K562 (cell line): Measurements from ENCODE around the gene VAPB. TPM values are rescaled to one million over a fixed set of nuclear protein-coding genes. Genes with fewer than 3 reads are reported as not detected.

ENCODE experiments used
- ATAC-seq: fragments of 200-7000 bp; cut with Tn5 transposase; 3 replicates; pipeline ENCODE4 v1.9.1; 2020; ENCODE audit warnings: moderate library complexity
- BruUV-seq: library from RNA; stranded (reverse); fragments of 400-500 nt; replicated peaks from 2 replicates; lab custom pipeline; 2021; lab: Mats Ljungman, UMichigan
- CTCF ChIA-PET: fragments of 300-600 bp; formaldehyde crosslinking; extraction: SDS; loops from one replicate; lab custom pipeline; 2021; ENCODE audit warnings: low intra/inter-chr PET ratio; lab: Yijun Ruan, JAX
- POLR2A ChIA-PET: fragments of 300-600, 350-650 bp; sonication (Branson Sonifier 250); formaldehyde crosslinking; extraction: SDS; loops from one replicate; lab custom pipeline; 2021; ENCODE audit warnings: antibody characterized with exemption, inconsistent platforms; lab: Yijun Ruan, JAX
- DNase-seq, 4 experiments: peaks; one replicate each; pipeline versions ENCODE4 v3.0.0 to v3.0.0-alpha.2; 2011 to 2018; ENCODE audit warnings: low spot score in 3 of 4, mixed read lengths in 3 of 4; ENCODE audit errors: extremely low read depth in 1 of 4
- FAIRE-seq: peaks from 2 replicates; lab custom pipeline; 2011; peaks lifted over from hg19 to GRCh38; lab: Jason Lieb, UNC
- H2AFZ ChIP-seq: 2 replicates; pipeline ENCODE4 v1.6.0; 2011; ENCODE audit warnings: low read depth, low read length, control low read depth, inconsistent platforms
- H3K27ac ChIP-seq: fragments of 200-600 bp; 3 replicates; pipeline ENCODE4 v1.8.0; 2011; ENCODE audit warnings: low read depth, mild to moderate bottlenecking, control low read depth, inconsistent platforms, low read length, moderate library complexity, mixed read lengths; ENCODE audit errors: extremely low read depth
- H3K27me3 ChIP-seq, 2 experiments: fragments of 300-600 bp in 1 of 2; 2 replicates in 1 of 2; 3 replicates in 1 of 2; pipeline versions ENCODE4 v1.6.0 to v1.8.0; 2011; ENCODE audit warnings: inconsistent platforms in 2 of 2, low read length in 2 of 2, mild to moderate bottlenecking in 1 of 2, mixed read lengths in 1 of 2, moderate library complexity in 1 of 2; ENCODE audit not compliant: control insufficient read depth in 2 of 2, insufficient read depth in 2 of 2
- H3K36me3 ChIP-seq: fragments of 300-600 bp; 3 replicates; pipeline ENCODE4 v1.8.0; 2011; ENCODE audit warnings: mild to moderate bottlenecking, low read length, inconsistent platforms; ENCODE audit not compliant: control insufficient read depth, insufficient read depth
- H3K4me1 ChIP-seq, 2 experiments: fragments of 200-600 bp in 1 of 2; replicated peaks in 1 of 2; 2 replicates in 1 of 2; 3 replicates in 1 of 2; pipeline versions ENCODE4 v1.5.1 to v1.8.0; 2011; ENCODE audit warnings: inconsistent platforms in 2 of 2, low read length in 2 of 2, mild to moderate bottlenecking in 1 of 2, mixed read lengths in 1 of 2, moderate library complexity in 1 of 2; ENCODE audit not compliant: control insufficient read depth in 2 of 2, insufficient read depth in 2 of 2
- H3K4me2 ChIP-seq: 2 replicates; pipeline ENCODE4 v1.6.1; 2011; ENCODE audit warnings: low read length, control low read depth, inconsistent platforms, mixed read lengths; ENCODE audit not compliant: insufficient read depth
- H3K4me3 ChIP-seq: fragments of 200-600 bp; sonication (generic), shearing (Covaris generic); 2 replicates; pipeline ENCODE4 v1.5.1; 2016; ENCODE audit warnings: control low read depth, inconsistent platforms
- H3K79me2 ChIP-seq: fragments of 200-600 bp; 3 replicates; pipeline ENCODE4 v1.8.0; 2011; ENCODE audit warnings: low read length, inconsistent platforms; ENCODE audit not compliant: control insufficient read depth, insufficient read depth
- H3K9ac ChIP-seq, 2 experiments: 2 replicates each; pipeline versions ENCODE4 v1.6.0 to v1.6.1; 2011; ENCODE audit warnings: low read depth in 2 of 2, low read length in 2 of 2, control low read depth in 1 of 2, inconsistent platforms in 1 of 2, mild to moderate bottlenecking in 1 of 2, mixed read lengths in 1 of 2; ENCODE audit not compliant: insufficient read depth in 1 of 2
- H3K9me1 ChIP-seq: one replicate; pipeline ENCODE4 v1.6.0; 2011; ENCODE audit warnings: inconsistent platforms, mild to moderate bottlenecking, low read length, moderate library complexity; ENCODE audit not compliant: control insufficient read depth, insufficient read depth
- H3K9me3 ChIP-seq: replicated peaks from 2 replicates; pipeline ENCODE4 v1.5.1; 2011; ENCODE audit warnings: low read depth, low read length, inconsistent platforms; ENCODE audit not compliant: control insufficient read depth, insufficient read depth
- H4K20me1 ChIP-seq: replicated peaks from 2 replicates; pipeline ENCODE4 v1.6.1; 2011; ENCODE audit warnings: low read length, inconsistent platforms, mixed read lengths; ENCODE audit not compliant: control insufficient read depth, insufficient read depth
- CREB3 ChIP-seq: fragments of 450-650 bp; conservative IDR thresholded peaks from 2 replicates; pipeline ENCODE4 v1.6.1; 2016; ENCODE audit warnings: missing genetic modification characterization, low read depth, mild to moderate bottlenecking, missing compliant biosample characterization, moderate library complexity
- FOXA3 ChIP-seq, 2 experiments: fragments of 450-650 bp in 1 of 2; sonication (generic) in 1 of 2; formaldehyde crosslinking; IDR thresholded peaks in 1 of 2; conservative IDR thresholded peaks in 1 of 2; 2 replicates each; pipeline versions ENCODE4 v1.4.0 to v1.8.0; 2020 to 2022; ENCODE audit warnings: mild to moderate bottlenecking in 2 of 2, missing genetic modification reagents in 1 of 2
- MNT ChIP-seq, 2 experiments: fragments of 450-650 bp; conservative IDR thresholded peaks; 2 replicates each; pipeline ENCODE4 v1.6.1; 2017; ENCODE audit warnings: mild to moderate bottlenecking in 2 of 2, moderate library complexity in 2 of 2
- NCOA1 ChIP-seq: fragments of 450-650 bp; IDR thresholded peaks from 2 replicates; pipeline ENCODE4 v1.6.1; 2016; ENCODE audit warnings: low read depth
- REST ChIP-seq, 2 experiments: fragments of 450-650 bp; formaldehyde crosslinking in 1 of 2; IDR thresholded peaks; 2 replicates each; pipeline versions ENCODE4 v1.4.0 to v1.6.1; 2014 to 2020; ENCODE audit warnings: mild to moderate bottlenecking in 2 of 2, borderline replicate concordance in 1 of 2, low read depth in 1 of 2
- ZNF551 ChIP-seq: fragments of 250-450 bp; sonication (Bioruptor Pico); IDR thresholded peaks from 2 replicates; pipeline ENCODE4 v1.5.0; 2021; ENCODE audit warnings: mild to moderate bottlenecking, moderate library complexity
- WGBS: fragments of 100-300 bp; shearing (Covaris generic); methylation state at CpG from one replicate; pipeline ENCODE4 v1.1.6; 2016; ENCODE audit warnings: low coverage, mixed read lengths; ENCODE audit not compliant: insufficient coverage; ENCODE audit errors: missing lambda C conversion rate; 5-methylcytosine and 5-hydroxymethylcytosine counted together
- in situ Hi-C: fragments of 300-500 bp; cut with MboI; formaldehyde crosslinking; loops from 4 replicates; pipeline ENCODE4 v1.15.0; 2018; ENCODE audit warnings: inconsistent platforms, mixed read lengths
- intact Hi-C: fragments of 100-400 bp; cut with micrococcal nuclease; formaldehyde crosslinking; loops from 2 replicates; pipeline ENCODE4 v1.14.2; 2022
- polyA plus RNA-seq, 8 experiments: library from polyadenylated mRNA; depleted of rRNA in 4 of 8; stranded (reverse) in 5 of 8; unstranded in 3 of 8; fragments of >200 nt; fragmentation: Nextera tagmentation in 2 of 8; fragmentation: Illumina TruSeq in 1 of 8; extraction: Ambion mirVana in 2 of 8; extraction: Trizol in 1 of 8; gene quantifications; 2 replicates each; pipeline versions ENCODE4 v1.2.1 to v1.2.3, GENCODE V29; 2011 to 2014; ENCODE audit warnings: inconsistent platforms in 1 of 8, missing spikeins in 1 of 8
- total RNA-seq, 7 experiments: library from RNA; depleted of rRNA in 6 of 7; stranded (reverse); fragments of >200 nt in 6 of 7; fragmentation: Illumina TruSeq in 2 of 7; extraction: Trizol in 2 of 7; gene quantifications; 2 replicates each; pipeline versions ENCODE4 v1.2.1 to v1.2.3, GENCODE V29; 2011 to 2021; ENCODE audit warnings: low replicate concordance in 1 of 7

VAPB gene
- total and polyA plus RNA-seq, 9 of the 15 experiments (the other 6 are each of a cell fraction or from before 2014, with no cell fraction given): 3.4 to 51.0 (median 27.9) TPM

- intact Hi-C loops: loop anchor here (2.0 kb wide), 2 partner anchors 171 to 359 kb away; partner anchors contain the start of gene STX16
- no peak for ATAC-seq
- no peaks in the 10 kb centered on the region for H3K9me1 ChIP-seq
- under 1% methylated on average over 9 of the region's 9 CpGs for WGBS
- H3K4me3 ChIP-seq: no peak overlapping the region
- no peaks in the 10 kb centered on the region for H3K9me3 ChIP-seq
- ChIA-PET POLR2A (interaction anchor here (0.6 to 1.2 kb wide), 4 partner anchors 8 to 270 kb away, joined by 3 to 4 read pairs (median 3); no protein-coding TSS in a partner anchor), CTCF (no interaction called here)
- H3K36me3 ChIP-seq: no peaks in the 10 kb centered on the region
- no peak overlapping the region for H3K27ac ChIP-seq
- no peak overlapping the region for H3K9ac ChIP-seq
- H3K4me1 ChIP-seq: peaks cover 3 to 4% of the 10 kb centered on the region in 2 experiments; a peak in 3 of 5 replicates
- no peak overlapping the region for H2AFZ ChIP-seq
- H3K27me3 ChIP-seq: peaks cover 11 to 24% of the 10 kb centered on the region in 2 experiments; a peak in 4 of 5 replicates
- H3K4me2 ChIP-seq: no peak overlapping the region
- no peak for DNase-seq
- no peaks in the 10 kb centered on the region for H3K79me2 ChIP-seq
- no peak for FAIRE-seq
- H4K20me1 ChIP-seq: no peaks in the 10 kb centered on the region
- BruUV-seq: no TSS peak
- in situ Hi-C loops: loop anchor here (10.0 kb wide), 2 partner anchors 345 to 375 kb away; partner anchors contain the start of genes GNAS and GNAS-AS1
- TF ChIP-seq CREB3 (tag) (no peak), FOXA3 (CRISPR knock-in tag; conservative IDR thresholded peaks at IDR 0.05 in 1 of 2, IDR thresholded peaks at IDR 0.05 in 1 of 2) (no peak), ZNF551 (CRISPR knock-in tag) (no peak), REST (IDR thresholded peaks at IDR 0.05; ENCODE audit: borderline replicate concordance) (no peak), REST (CRISPR knock-in tag; IDR thresholded peaks at IDR 0.05; ENCODE audit: low read depth) (no peak), MNT (conservative IDR thresholded peaks at IDR 0.05) (no peak), NCOA1 (no peak)
Measured at GRCh38 chr20:58479726-58480440, 90.9 kb downstream of the VAPB start.
